Measurements from ENCODE around the gene FAM124A. TPM values are rescaled to one million over a fixed set of nuclear protein-coding genes. Genes with fewer than 3 reads are reported as not detected.

FAM124A gene
- total RNA-seq, 2 donors from 2014 or later: 49.7 to 56.6 TPM

- TF ChIP-seq, protein P1, sequence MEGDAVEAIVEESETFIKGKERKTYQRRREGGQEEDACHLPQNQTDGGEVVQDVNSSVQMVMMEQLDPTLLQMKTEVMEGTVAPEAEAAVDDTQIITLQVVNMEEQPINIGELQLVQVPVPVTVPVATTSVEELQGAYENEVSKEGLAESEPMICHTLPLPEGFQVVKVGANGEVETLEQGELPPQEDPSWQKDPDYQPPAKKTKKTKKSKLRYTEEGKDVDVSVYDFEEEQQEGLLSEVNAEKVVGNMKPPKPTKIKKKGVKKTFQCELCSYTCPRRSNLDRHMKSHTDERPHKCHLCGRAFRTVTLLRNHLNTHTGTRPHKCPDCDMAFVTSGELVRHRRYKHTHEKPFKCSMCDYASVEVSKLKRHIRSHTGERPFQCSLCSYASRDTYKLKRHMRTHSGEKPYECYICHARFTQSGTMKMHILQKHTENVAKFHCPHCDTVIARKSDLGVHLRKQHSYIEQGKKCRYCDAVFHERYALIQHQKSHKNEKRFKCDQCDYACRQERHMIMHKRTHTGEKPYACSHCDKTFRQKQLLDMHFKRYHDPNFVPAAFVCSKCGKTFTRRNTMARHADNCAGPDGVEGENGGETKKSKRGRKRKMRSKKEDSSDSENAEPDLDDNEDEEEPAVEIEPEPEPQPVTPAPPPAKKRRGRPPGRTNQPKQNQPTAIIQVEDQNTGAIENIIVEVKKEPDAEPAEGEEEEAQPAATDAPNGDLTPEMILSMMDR (conservative IDR thresholded peaks at IDR 0.05): no peak
- no peak overlapping the region for H3K4me3 ChIP-seq (ENCODE audit: low read length)
- Mint-ChIP-seq H3K27me3 (ENCODE audit: insufficient read depth) (peaks cover 4% of the 10 kb centered on the region), H3K9me3 (no peaks in the 10 kb centered on the region), H3K36me3 (ENCODE audit: low read depth) (no peaks in the 10 kb centered on the region), H3K4me3 (no peak overlapping the region), H3K27ac (no peak overlapping the region), H3K4me1 (peaks cover 7% of the 10 kb centered on the region)
- no peaks in the 10 kb centered on the region for H3K9me3 ChIP-seq (ENCODE audit: control insufficient read depth, low read length)
- no peaks in the 10 kb centered on the region for H3K27me3 ChIP-seq (ENCODE audit: control insufficient read depth, insufficient read depth, low read length, poor library complexity, severe bottlenecking)
- no peak overlapping the region for H3K9ac ChIP-seq (ENCODE audit: extremely low read depth, low read length, poor library complexity, severe bottlenecking)
- H3K27ac ChIP-seq (ENCODE audit: low read depth, low read length): no peak overlapping the region
- no peaks in the 10 kb centered on the region for H3K4me1 ChIP-seq (ENCODE audit: control insufficient read depth, insufficient read depth, low read length)
- 92 to 100% methylated on average over 1 of the region's 1 CpG for WGBS, 2 experiments (ENCODE audit: insufficient coverage in 1 of 2, insufficient read length in 1 of 2)
- H3K36me3 ChIP-seq (ENCODE audit: control insufficient read depth, insufficient read depth, low read length): no peaks in the 10 kb centered on the region
- peak; percentile 43 for DNase-seq
Observed at GRCh38 chr13:51298812-51299211, 76.6 kb downstream of the FAM124A start.

DNA sequence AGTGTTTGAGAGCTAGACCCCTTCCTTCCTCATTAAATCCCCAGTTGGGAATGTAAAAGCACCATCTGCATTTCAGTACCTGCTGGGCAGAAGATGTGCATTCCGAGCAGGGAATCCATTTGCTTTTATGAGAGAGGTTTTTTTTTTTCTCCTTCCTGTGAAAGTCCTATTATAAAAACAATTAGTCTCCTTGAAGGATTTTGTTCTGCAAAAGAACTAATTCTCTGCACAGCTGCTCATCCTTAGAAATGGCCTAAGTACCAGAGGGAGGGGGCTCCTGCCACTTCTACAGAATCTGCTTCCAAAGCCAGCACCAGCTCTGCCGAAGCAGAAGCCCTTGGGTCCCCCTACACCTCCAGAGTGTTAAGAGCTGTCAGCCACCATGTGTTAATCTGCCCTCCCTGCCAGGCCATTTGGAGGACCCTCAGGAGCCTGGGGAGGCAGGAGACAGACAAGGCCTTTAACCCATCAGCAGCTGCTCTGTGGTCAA lies 80.9 kb downstream of the FAM124A start:
- Mint-ChIP-seq H3K27ac (peak overlapping the region; percentile 24), H3K27me3 (ENCODE audit: insufficient read depth) (peaks cover 2% of the 10 kb centered on the region)
- H3K36me3 ChIP-seq (ENCODE audit: control insufficient read depth, insufficient read depth, low read length): no peaks in the 10 kb centered on the region

DNA sequence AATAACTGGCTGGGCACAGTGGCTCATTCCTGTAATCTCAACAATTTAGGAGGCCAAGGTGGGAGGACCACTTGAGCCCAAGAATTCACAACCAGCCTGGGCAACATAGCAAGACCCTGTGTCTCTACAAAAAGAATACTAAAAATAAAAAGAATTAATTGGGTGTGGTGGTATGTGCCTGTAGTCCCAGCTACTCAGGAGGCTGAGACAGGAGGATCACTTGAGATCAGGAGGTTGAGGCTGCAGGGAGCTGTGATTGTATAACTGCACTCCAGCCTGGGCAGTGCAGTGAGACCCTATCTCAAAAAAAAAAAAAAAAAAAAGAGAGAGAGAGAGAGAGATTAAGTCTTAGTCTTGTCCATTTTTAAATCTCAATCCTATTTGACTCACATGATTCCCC lies 81.7 kb downstream of the FAM124A start:
- Histone ChIP-seq H3K36me3 (ENCODE audit: control insufficient read depth, insufficient read depth, low read length) (no peaks in the 10 kb centered on the region), H3K4me3 (ENCODE audit: low read length) (no peak overlapping the region), H3K27ac (ENCODE audit: low read depth, low read length) (no peak overlapping the region), H3K9ac (ENCODE audit: extremely low read depth, low read length, poor library complexity, severe bottlenecking) (no peak overlapping the region), H3K9me3 (ENCODE audit: control insufficient read depth, low read length) (no peaks in the 10 kb centered on the region), H3K27me3 (ENCODE audit: control insufficient read depth, insufficient read depth, low read length, poor library complexity, severe bottlenecking) (no peaks in the 10 kb centered on the region), H3K4me1 (ENCODE audit: control insufficient read depth, insufficient read depth, low read length) (no peaks in the 10 kb centered on the region)
- no peak overlapping the region for H3K4me3 Mint-ChIP-seq
- peaks cover 2% of the 10 kb centered on the region for H3K27me3 Mint-ChIP-seq (ENCODE audit: insufficient read depth)
- H3K4me1 Mint-ChIP-seq: no peaks in the 10 kb centered on the region
- H3K36me3 Mint-ChIP-seq (ENCODE audit: low read depth): no peaks in the 10 kb centered on the region
- H3K9me3 Mint-ChIP-seq: no peaks in the 10 kb centered on the region
- TF ChIP-seq, protein P1 (conservative IDR thresholded peaks at IDR 0.05): no peak
- H3K27ac Mint-ChIP-seq: no peak overlapping the region
- DNase-seq: peak; percentile 24

More for the DNA sequence above, 80.9 kb downstream of the FAM124A start:
- no peaks in the 10 kb centered on the region for H3K9me3 Mint-ChIP-seq
- Histone ChIP-seq H3K27ac (ENCODE audit: low read depth, low read length) (no peak overlapping the region), H3K9ac (ENCODE audit: extremely low read depth, low read length, poor library complexity, severe bottlenecking) (no peak overlapping the region), H3K4me3 (ENCODE audit: low read length) (no peak overlapping the region), H3K4me1 (ENCODE audit: control insufficient read depth, insufficient read depth, low read length) (no peaks in the 10 kb centered on the region), H3K9me3 (ENCODE audit: control insufficient read depth, low read length) (no peaks in the 10 kb centered on the region), H3K27me3 (ENCODE audit: control insufficient read depth, insufficient read depth, low read length, poor library complexity, severe bottlenecking) (no peaks in the 10 kb centered on the region)
- WGBS, 2 experiments (ENCODE audit: insufficient coverage in 1 of 2, insufficient read length in 1 of 2): 72% methylated on average over 2 of the region's 2 CpGs; no CpG with 5 or more reads in 1 of the 2 experiments
- H3K36me3 Mint-ChIP-seq (ENCODE audit: low read depth): no peaks in the 10 kb centered on the region
- H3K4me1 Mint-ChIP-seq: peaks cover 4% of the 10 kb centered on the region
- no peak overlapping the region for H3K4me3 Mint-ChIP-seq
- DNase-seq: peak; percentile 84
- TF ChIP-seq, protein P1 (conservative IDR thresholded peaks at IDR 0.05): no peak

Measured in endodermal cell (in vitro differentiated cells).